Breast epithelium (tissue), 4 donors: ENCODE data around the gene LYAR. TPM values are rescaled to one million over a fixed set of nuclear protein-coding genes. Genes with fewer than 3 reads are reported as not detected.
A peak's percentile ranks its signal among the peaks of the same experiment; 100 is the strongest.

ENCODE experiments used
- DNase-seq, 2 donors: peaks; one replicate each; pipeline ENCODE4 v3.0.0-alpha.2; 2019; ENCODE audit warnings: low spot score in 2 of 2
- H3K27ac ChIP-seq, 2 donors: fragments of 200-600 bp; sonication (generic) in 1 of 2; one replicate each; pipeline ENCODE4 v1.5.1; 2016 to 2019; ENCODE audit warnings: mild to moderate bottlenecking in 1 of 2
- H3K27me3 ChIP-seq, 2 donors: fragments of 200-600 bp; sonication (generic) in 1 of 2; one replicate each; pipeline versions ENCODE4 v1.5.1 to v1.6.0; 2017 to 2019; ENCODE audit warnings: control low read depth in 1 of 2, mild to moderate bottlenecking in 1 of 2
- H3K36me3 ChIP-seq: fragments of 200-600 bp; one replicate; pipeline ENCODE4 v1.5.1; 2019
- H3K4me1 ChIP-seq, 2 donors: fragments of 200-600 bp; sonication (generic); one replicate each; pipeline ENCODE4 v1.5.1; 2016 to 2019; ENCODE audit warnings: control low read depth in 1 of 2
- H3K4me3 ChIP-seq, 3 donors: fragments of 200-600 bp; sonication (generic); 1 replicate in 2 of 3; 2 replicates in 1 of 3; pipeline ENCODE4 v1.5.1; 2016 to 2019; ENCODE audit warnings: mild to moderate bottlenecking in 3 of 3, moderate library complexity in 2 of 3
- H3K9me3 ChIP-seq, 2 donors: fragments of 200-600 bp; sonication (generic) in 1 of 2; one replicate each; pipeline ENCODE4 v1.5.1; 2016 to 2019; ENCODE audit warnings: control low read depth in 1 of 2
- CTCF ChIP-seq, 3 donors: fragments of 450-650 bp; IDR thresholded peaks; one replicate each; pipeline ENCODE4 v1.5.1; 2016 to 2017; ENCODE audit warnings: antibody characterized with exemption in 3 of 3, mild to moderate bottlenecking in 3 of 3, moderate library complexity in 3 of 3
- POLR2A ChIP-seq: fragments of 450-650 bp; IDR thresholded peaks from one replicate; pipeline ENCODE4 v1.6.1; 2016; ENCODE audit warnings: antibody characterized with exemption, mild to moderate bottlenecking, moderate library complexity
- POLR2AphosphoS5 ChIP-seq, 3 donors: sonication (generic); formaldehyde crosslinking; IDR thresholded peaks; one replicate each; pipeline ENCODE4 v1.6.1; 2017; ENCODE audit warnings: antibody characterized with exemption in 3 of 3
- intact Hi-C: fragments of 100-400 bp; cut with DNase I; formaldehyde crosslinking; loops from one replicate; pipeline ENCODE4 v1.15.1; 2023; ENCODE audit warnings: low total_unique reads
- total RNA-seq, 3 donors: library from RNA; depleted of rRNA; stranded (reverse); fragments of >200 nt; gene quantifications; one replicate each; pipeline ENCODE4 v1.1.0, GENCODE V29; 2016

Gene LYAR
- total RNA-seq, 3 donors from 2014 or later: 11.9 to 17.3 (median 15.1) TPM

GRCh38 chr4:4289055-4289454 is 899 bp downstream of the LYAR start:
- DNase-seq: no peak
- Histone ChIP-seq H3K36me3 (no peaks in the 10 kb centered on the region), H3K9me3 (no peaks in the 10 kb centered on the region), H3K27me3 (no peaks in the 10 kb centered on the region), H3K27ac (no peak overlapping the region), H3K4me1 (peaks cover 6 to 16% of the 10 kb centered on the region in 2 donors), H3K4me3 (peak overlapping the region; percentile 90 to 98 (median 96))
- intact Hi-C loops: no loop called here
- TF ChIP-seq POLR2A (no peak), CTCF (IDR thresholded peaks at IDR 0.05) (no peak), POLR2AphosphoS5 (IDR thresholded peaks at IDR 0.05) (no peak)

GRCh38 chr4:4288098-4288497 is 1.9 kb downstream of the LYAR start:
- Histone ChIP-seq H3K4me1 (peaks cover 6 to 16% of the 10 kb centered on the region in 2 donors), H3K9me3 (no peaks in the 10 kb centered on the region), H3K27me3 (no peaks in the 10 kb centered on the region), H3K27ac (no peak overlapping the region), H3K36me3 (no peaks in the 10 kb centered on the region), H3K4me3 (no peak overlapping the region)
- no peak for DNase-seq
- TF ChIP-seq POLR2A: no peak
- TF ChIP-seq POLR2AphosphoS5 (IDR thresholded peaks at IDR 0.05): no peak
- no peak for TF ChIP-seq CTCF (IDR thresholded peaks at IDR 0.05)
- intact Hi-C loops: loop anchor here (1.0 kb wide), 1 partner anchor 11 kb away; no protein-coding TSS in a partner anchor

- DNase-seq: no peak
- Histone ChIP-seq H3K4me1 (peaks cover 5 to 6% of the 10 kb centered on the region in 2 donors), H3K36me3 (no peaks in the 10 kb centered on the region), H3K4me3 (no peak overlapping the region), H3K9me3 (no peaks in the 10 kb centered on the region), H3K27ac (no peak overlapping the region), H3K27me3 (no peaks in the 10 kb centered on the region)
- intact Hi-C loops: no loop called here
- TF ChIP-seq POLR2A (no peak), POLR2AphosphoS5 (IDR thresholded peaks at IDR 0.05) (no peak), CTCF (IDR thresholded peaks at IDR 0.05) (no peak)
Measured at GRCh38 chr4:4284827-4285618, 4.9 kb downstream of the LYAR start.

GRCh38 chr4:4281787-4282186 is 8.2 kb downstream of the LYAR start:
- H3K27ac ChIP-seq: no peak overlapping the region
- H3K9me3 ChIP-seq: no peaks in the 10 kb centered on the region
- H3K4me1 ChIP-seq: no peaks in the 10 kb centered on the region
- H3K4me3 ChIP-seq: no peak overlapping the region
- intact Hi-C loops: no loop called here
- TF ChIP-seq CTCF (IDR thresholded peaks at IDR 0.05) (no peak), POLR2AphosphoS5 (IDR thresholded peaks at IDR 0.05) (no peak)
- no peak for DNase-seq
- no peaks in the 10 kb centered on the region for H3K27me3 ChIP-seq
- no peaks in the 10 kb centered on the region for H3K36me3 ChIP-seq

GRCh38 chr4:4277531-4277930 is 12.4 kb downstream of the LYAR start:
- DNase-seq: no peak
- H3K36me3 ChIP-seq: no peaks in the 10 kb centered on the region
- intact Hi-C loops: no loop called here
- no peaks in the 10 kb centered on the region for H3K9me3 ChIP-seq
- no peak for TF ChIP-seq CTCF (IDR thresholded peaks at IDR 0.05)
- TF ChIP-seq POLR2A: no peak
- TF ChIP-seq POLR2AphosphoS5 (IDR thresholded peaks at IDR 0.05): no peak
- no peaks in the 10 kb centered on the region for H3K27me3 ChIP-seq
- H3K4me1 ChIP-seq: no peaks in the 10 kb centered on the region
- no peak overlapping the region for H3K4me3 ChIP-seq
- H3K27ac ChIP-seq: no peak overlapping the region
